Erythroblast (primary cell): ENCODE results near the gene KRT78.

Experiments used
- GATA1 ChIP-seq: IDR thresholded peaks from 2 replicates; pipeline ENCODE4 v1.6.1; 2011; ENCODE audit warnings: low read depth, mild to moderate bottlenecking, control low read depth, low read length, moderate library complexity
- POLR2A ChIP-seq: IDR thresholded peaks from 2 replicates; pipeline ENCODE4 v1.6.1; 2011; ENCODE audit warnings: mild to moderate bottlenecking, low read length

DNA sequence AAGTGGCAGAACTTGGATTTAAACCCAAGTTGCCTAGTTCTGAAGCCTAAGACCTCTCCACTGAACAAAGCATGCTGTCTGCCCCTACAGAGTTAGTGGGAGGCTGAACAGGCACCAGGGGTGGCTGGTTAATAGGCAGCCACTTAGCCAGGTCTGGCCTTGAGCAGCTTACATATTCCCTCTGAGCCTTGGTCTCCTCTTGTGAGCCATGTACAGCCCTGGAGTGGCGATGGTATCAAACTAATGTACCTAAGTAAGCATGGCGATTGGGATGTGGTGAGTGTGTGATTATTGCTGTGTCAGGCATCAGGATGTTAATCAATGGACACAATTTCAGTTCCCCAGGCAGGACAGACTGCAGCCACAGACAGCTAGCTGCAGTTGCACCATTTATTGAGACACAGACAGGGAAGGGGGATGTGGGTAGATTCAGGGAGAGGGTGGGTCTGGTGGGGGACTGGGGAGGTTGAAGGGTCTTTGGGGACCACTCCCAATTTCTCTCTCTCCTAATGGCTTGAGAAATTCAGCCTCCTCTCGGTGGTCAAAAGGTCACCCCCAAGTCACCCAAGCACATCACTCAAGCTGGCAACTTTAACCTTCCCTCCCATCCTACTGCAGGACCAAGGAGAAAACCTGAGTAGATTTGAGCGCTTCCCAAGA is 27.6 kb downstream of the KRT78 start:
- TF ChIP-seq POLR2A (no peak), GATA1 (no peak)
